MCF 10A (cell line): ENCODE results near the gene PINK1. TPM values are rescaled to one million over a fixed set of nuclear protein-coding genes. Genes with fewer than 3 reads are reported as not detected.

Experiments used
- BruUV-seq: library from RNA; stranded (reverse); fragments of 400-500 nt; replicated peaks from 2 replicates; lab custom pipeline; 2021; lab: Mats Ljungman, UMichigan
- CTCF ChIA-PET: fragments of 300-600 bp; sonication (Branson Sonifier 250); formaldehyde crosslinking; extraction: SDS; loops from one replicate; lab custom pipeline; 2021; ENCODE audit warnings: antibody characterized with exemption, inconsistent platforms; lab: Yijun Ruan, JAX
- POLR2A ChIA-PET: fragments of 300-600, 350-650 bp; sonication (Branson Sonifier 250); formaldehyde crosslinking; extraction: SDS; loops from one replicate; lab custom pipeline; 2020; ENCODE audit warnings: antibody characterized with exemption, inconsistent platforms; lab: Yijun Ruan, JAX
- DNase-seq: peaks from one replicate; pipeline ENCODE4 v3.0.0-alpha.2; 2018; ENCODE audit not compliant: unreplicated experiment
- H3K27ac Mint-ChIP-seq: one replicate; pipeline ENCODE4 v1.8.0; 2022; ENCODE audit warnings: mild to moderate bottlenecking, low read depth, mixed read lengths; ENCODE audit not compliant: unreplicated experiment
- H3K27me3 Mint-ChIP-seq: one replicate; pipeline ENCODE4 v1.8.0; 2022; ENCODE audit warnings: mixed read lengths; ENCODE audit not compliant: insufficient read depth, unreplicated experiment
- H3K36me3 Mint-ChIP-seq: one replicate; pipeline ENCODE4 v1.8.0; 2022; ENCODE audit warnings: mild to moderate bottlenecking, moderate library complexity, mixed read lengths; ENCODE audit not compliant: insufficient read depth, unreplicated experiment
- H3K4me1 Mint-ChIP-seq: one replicate; pipeline ENCODE4 v1.8.0; 2022; ENCODE audit warnings: mixed read lengths; ENCODE audit not compliant: insufficient read depth, unreplicated experiment
- H3K4me3 Mint-ChIP-seq: one replicate; pipeline ENCODE4 v1.8.0; 2022; ENCODE audit warnings: mild to moderate bottlenecking, moderate library complexity, mixed read lengths; ENCODE audit not compliant: unreplicated experiment
- H3K9me3 Mint-ChIP-seq: one replicate; pipeline ENCODE4 v1.8.0; 2022; ENCODE audit warnings: mixed read lengths; ENCODE audit not compliant: unreplicated experiment
- intact Hi-C: fragments of 100-400 bp; cut with micrococcal nuclease; formaldehyde crosslinking; loops from 2 replicates; pipeline ENCODE4 v1.14.1; 2022
- total RNA-seq: library from RNA; stranded (reverse); gene quantifications from 2 replicates; pipeline ENCODE4 v1.2.3, GENCODE V29; 2022
- TF ChIP-seq, protein P1 (sequence below): fragments of 200-600 bp; IDR thresholded peaks from one replicate; pipeline ENCODE4 v1.8.0; 2022; ENCODE audit warnings: antibody characterized with exemption, mild to moderate bottlenecking; ENCODE audit not compliant: unreplicated experiment

Gene PINK1
- total RNA-seq, 1 experiment from 2014 or later = 20.9 TPM

DNA sequence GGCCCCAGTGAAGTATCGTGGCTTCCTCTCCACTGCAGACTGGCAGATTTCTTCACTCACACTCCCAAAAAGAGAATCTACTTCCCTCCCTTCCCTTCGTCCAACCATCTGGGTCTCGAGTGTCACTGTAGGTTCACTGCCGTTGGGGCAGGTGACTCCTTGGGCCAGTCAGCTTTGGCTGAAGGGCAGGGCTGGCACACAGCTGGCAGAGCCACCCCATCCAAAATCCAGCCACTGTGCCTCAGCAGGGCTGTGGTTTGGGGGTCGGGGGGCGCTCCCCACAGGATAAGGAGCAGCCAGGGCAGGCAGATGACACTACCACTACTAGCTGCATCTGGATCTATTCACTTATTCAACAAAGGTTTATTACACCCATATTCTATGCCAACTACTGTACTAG, 9.8 kb downstream of the PINK1 start:
- DNase-seq = no peak
- Mint-ChIP-seq H3K27me3 (no peaks in the 10 kb centered on the region), H3K4me3 (no peak overlapping the region), H3K4me1 (no peaks in the 10 kb centered on the region), H3K9me3 (no peaks in the 10 kb centered on the region), H3K27ac (no peak overlapping the region), H3K36me3 (peaks cover 50% of the 10 kb centered on the region)
- POLR2A ChIA-PET = no interaction called here
- CTCF ChIA-PET = interaction anchor here (0.5 to 6.2 kb wide), 3 partner anchors 10 to 120 kb away, joined by 3 to 61 read pairs (median 4); partner anchors contain the start of gene PINK1
- no TSS peak for BruUV-seq
- intact Hi-C loops = no loop called here
- TF ChIP-seq, protein P1, sequence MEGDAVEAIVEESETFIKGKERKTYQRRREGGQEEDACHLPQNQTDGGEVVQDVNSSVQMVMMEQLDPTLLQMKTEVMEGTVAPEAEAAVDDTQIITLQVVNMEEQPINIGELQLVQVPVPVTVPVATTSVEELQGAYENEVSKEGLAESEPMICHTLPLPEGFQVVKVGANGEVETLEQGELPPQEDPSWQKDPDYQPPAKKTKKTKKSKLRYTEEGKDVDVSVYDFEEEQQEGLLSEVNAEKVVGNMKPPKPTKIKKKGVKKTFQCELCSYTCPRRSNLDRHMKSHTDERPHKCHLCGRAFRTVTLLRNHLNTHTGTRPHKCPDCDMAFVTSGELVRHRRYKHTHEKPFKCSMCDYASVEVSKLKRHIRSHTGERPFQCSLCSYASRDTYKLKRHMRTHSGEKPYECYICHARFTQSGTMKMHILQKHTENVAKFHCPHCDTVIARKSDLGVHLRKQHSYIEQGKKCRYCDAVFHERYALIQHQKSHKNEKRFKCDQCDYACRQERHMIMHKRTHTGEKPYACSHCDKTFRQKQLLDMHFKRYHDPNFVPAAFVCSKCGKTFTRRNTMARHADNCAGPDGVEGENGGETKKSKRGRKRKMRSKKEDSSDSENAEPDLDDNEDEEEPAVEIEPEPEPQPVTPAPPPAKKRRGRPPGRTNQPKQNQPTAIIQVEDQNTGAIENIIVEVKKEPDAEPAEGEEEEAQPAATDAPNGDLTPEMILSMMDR = no peak

DNA sequence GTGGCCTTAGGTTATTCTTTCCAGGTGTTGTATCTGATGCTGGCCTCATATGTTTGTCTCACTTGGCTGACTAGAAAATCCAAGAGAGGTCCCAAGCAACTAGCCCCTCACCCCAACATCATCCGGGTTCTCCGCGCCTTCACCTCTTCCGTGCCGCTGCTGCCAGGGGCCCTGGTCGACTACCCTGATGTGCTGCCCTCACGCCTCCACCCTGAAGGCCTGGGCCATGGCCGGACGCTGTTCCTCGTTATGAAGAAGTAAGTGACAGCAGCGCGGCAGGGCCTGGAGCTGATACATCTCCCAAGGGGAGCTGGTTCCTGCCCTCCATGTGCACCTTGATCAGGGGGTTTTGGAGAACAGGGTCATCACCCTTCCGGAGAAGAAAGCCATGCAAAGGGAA, 11.2 kb downstream of the PINK1 start:
- Mint-ChIP-seq H3K9me3 (no peaks in the 10 kb centered on the region), H3K4me3 (no peak overlapping the region), H3K27me3 (no peaks in the 10 kb centered on the region), H3K36me3 (peaks cover 57% of the 10 kb centered on the region), H3K4me1 (no peaks in the 10 kb centered on the region), H3K27ac (no peak overlapping the region)
- ChIA-PET CTCF (no interaction called here), POLR2A (no interaction called here)
- TF ChIP-seq, protein P1 = no peak
- intact Hi-C loops = no loop called here
- no TSS peak for BruUV-seq
- no peak for DNase-seq

DNA sequence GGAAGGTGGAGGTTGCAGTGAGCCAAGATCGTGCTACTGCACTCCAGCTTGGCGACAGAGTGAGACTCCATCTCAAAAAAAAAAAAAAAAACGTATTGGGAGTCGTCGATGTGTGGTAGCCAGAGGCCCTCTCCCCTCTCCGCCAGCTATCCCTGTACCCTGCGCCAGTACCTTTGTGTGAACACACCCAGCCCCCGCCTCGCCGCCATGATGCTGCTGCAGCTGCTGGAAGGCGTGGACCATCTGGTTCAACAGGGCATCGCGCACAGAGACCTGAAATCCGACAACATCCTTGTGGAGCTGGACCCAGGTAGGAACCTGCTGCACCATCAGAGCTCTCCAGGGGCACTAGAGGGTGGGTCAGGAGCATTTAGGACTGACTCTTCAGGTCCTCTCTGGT, 12.2 kb downstream of the PINK1 start:
- Mint-ChIP-seq H3K9me3 (no peaks in the 10 kb centered on the region), H3K4me1 (no peaks in the 10 kb centered on the region), H3K36me3 (peaks cover 54% of the 10 kb centered on the region), H3K27me3 (no peaks in the 10 kb centered on the region), H3K4me3 (no peak overlapping the region), H3K27ac (no peak overlapping the region)
- CTCF ChIA-PET = interaction anchor here (1.0 to 2.0 kb wide), 2 partner anchors 12 to 125 kb away, joined by 4 read pairs; partner anchors contain the start of gene PINK1
- DNase-seq = no peak
- no TSS peak for BruUV-seq
- intact Hi-C loops = no loop called here
- TF ChIP-seq, protein P1 = no peak
- POLR2A ChIA-PET = interaction anchor here (1.0 to 1.7 kb wide), 3 partner anchors 11 to 137 kb away, joined by 3 to 5 read pairs (median 3); partner anchors contain the start of genes MUL1 and PINK1

DNA sequence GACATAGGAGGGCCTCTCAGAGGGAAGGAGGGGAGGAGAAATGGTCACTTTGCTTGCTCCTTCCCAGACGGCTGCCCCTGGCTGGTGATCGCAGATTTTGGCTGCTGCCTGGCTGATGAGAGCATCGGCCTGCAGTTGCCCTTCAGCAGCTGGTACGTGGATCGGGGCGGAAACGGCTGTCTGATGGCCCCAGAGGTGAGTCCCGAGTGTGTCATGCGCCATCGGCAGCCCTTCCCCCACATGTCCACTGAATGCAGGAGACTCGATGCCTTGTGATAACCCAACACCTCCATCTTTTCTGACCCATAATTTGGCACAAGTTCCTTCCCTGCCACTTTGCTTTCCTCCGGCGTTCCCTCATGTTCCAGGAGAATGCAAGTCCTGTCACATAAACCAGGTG, 15.2 kb downstream of the PINK1 start:
- ChIA-PET POLR2A (interaction anchor here (0.6 to 2.1 kb wide), 2 partner anchors 12 to 15 kb away, joined by 3 to 14 read pairs; partner anchors contain the start of gene DDOST), CTCF (no interaction called here)
- TF ChIP-seq, protein P1 = no peak
- intact Hi-C loops = no loop called here
- H3K27me3 Mint-ChIP-seq = no peaks in the 10 kb centered on the region
- no peak overlapping the region for H3K4me3 Mint-ChIP-seq
- no TSS peak for BruUV-seq
- H3K36me3 Mint-ChIP-seq = peaks cover 60% of the 10 kb centered on the region
- DNase-seq = no peak
- H3K4me1 Mint-ChIP-seq = no peaks in the 10 kb centered on the region
- no peak overlapping the region for H3K27ac Mint-ChIP-seq
- no peaks in the 10 kb centered on the region for H3K9me3 Mint-ChIP-seq
